ENCODE data around the gene KLHL29.
"Not testable (repeated sequence)": the region's sequence is repeated elsewhere in the genome, so short reads cannot be mapped to it uniquely, and the experiment has no call there.

The KLHL29 gene

DNA sequence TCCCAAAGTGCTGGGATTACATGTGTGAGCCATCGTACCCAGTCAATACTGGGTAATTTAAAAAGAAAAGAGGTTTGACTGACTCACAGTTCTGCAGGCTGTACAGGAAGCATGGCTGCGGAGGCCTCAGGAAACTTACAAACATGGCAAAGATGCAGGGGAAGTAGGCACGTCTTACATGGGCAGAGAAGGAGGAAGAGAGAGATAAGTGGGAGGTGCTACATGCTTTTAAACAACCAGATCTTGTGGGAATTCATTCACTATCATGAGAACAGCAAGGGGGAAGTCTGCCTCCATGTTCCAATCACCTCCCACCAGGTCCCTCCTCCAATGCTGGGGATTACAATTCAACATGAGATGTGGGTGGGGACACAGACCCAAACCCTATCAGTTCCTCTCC lies 349.4 kb downstream of the KLHL29 start:
- DNase-seq (ENCODE audit: low spot score), result no peak
- CTCF ChIA-PET, result no interaction called here
- POLR2A ChIA-PET (ENCODE audit: low non-redundant PET), result no interaction called here
- TF ChIP-seq, protein P1, sequence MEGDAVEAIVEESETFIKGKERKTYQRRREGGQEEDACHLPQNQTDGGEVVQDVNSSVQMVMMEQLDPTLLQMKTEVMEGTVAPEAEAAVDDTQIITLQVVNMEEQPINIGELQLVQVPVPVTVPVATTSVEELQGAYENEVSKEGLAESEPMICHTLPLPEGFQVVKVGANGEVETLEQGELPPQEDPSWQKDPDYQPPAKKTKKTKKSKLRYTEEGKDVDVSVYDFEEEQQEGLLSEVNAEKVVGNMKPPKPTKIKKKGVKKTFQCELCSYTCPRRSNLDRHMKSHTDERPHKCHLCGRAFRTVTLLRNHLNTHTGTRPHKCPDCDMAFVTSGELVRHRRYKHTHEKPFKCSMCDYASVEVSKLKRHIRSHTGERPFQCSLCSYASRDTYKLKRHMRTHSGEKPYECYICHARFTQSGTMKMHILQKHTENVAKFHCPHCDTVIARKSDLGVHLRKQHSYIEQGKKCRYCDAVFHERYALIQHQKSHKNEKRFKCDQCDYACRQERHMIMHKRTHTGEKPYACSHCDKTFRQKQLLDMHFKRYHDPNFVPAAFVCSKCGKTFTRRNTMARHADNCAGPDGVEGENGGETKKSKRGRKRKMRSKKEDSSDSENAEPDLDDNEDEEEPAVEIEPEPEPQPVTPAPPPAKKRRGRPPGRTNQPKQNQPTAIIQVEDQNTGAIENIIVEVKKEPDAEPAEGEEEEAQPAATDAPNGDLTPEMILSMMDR (conservative IDR thresholded peaks at IDR 0.05; ENCODE audit: low read depth), result no peak
- H3K27ac ChIP-seq, result no peak overlapping the region

GRCh38 chr2:23736783-23737182 lies 351.8 kb downstream of the KLHL29 start:
- CTCF ChIA-PET; POLR2A ChIA-PET (ENCODE audit: low non-redundant PET): not testable (repeated sequence)

DNA sequence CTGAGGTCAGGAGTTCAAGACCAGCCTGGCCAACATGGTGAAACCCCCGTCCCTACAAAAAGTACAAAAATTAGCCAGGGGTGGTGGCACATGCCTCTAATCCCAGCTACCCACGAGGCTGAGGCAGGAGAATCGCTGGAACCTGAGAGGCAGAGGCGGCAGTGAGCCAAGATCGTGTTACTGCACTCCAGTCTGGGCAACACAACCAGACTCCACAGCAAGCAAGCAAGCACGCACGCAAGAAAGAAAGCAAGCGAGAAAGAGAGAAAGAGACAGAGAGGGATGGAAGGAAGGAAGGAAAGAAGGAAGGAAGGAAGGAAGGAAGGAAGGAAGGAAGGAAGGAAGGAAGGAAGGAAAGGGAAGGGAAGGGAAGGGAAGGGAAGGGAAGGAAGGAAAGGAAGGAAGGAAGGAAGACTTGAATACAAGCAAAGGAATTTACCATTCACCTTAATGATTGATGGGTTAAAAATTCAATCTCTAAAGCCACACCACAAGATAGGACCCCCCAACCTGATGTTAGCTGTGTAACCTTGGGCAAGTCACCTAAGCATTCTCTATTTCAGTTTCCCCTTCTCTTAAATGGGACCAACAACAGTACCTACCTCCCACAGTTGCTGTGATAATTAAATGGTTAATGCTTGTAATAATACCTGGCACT lies 360.2 kb downstream of the KLHL29 start:
- DNase-seq (ENCODE audit: low spot score), result no peak
- no peak overlapping the region for H3K27ac ChIP-seq
- CTCF ChIA-PET, result no interaction called here
- POLR2A ChIA-PET (ENCODE audit: low non-redundant PET), result no interaction called here
- TF ChIP-seq, protein P1 (conservative IDR thresholded peaks at IDR 0.05; ENCODE audit: low read depth), result no peak

More at GRCh38 chr2:23736783-23737182, 351.8 kb downstream of the KLHL29 start:
- DNase-seq (ENCODE audit: low spot score); H3K27ac ChIP-seq: not testable (repeated sequence)

- ChIA-PET CTCF (no interaction called here), POLR2A (ENCODE audit: low non-redundant PET) (no interaction called here)
- H3K27ac ChIP-seq, result no peak overlapping the region
- DNase-seq (ENCODE audit: low spot score), result no peak
- TF ChIP-seq, protein P1 (conservative IDR thresholded peaks at IDR 0.05; ENCODE audit: low read depth), result no peak
These were observed 360.7 kb downstream of the KLHL29 start for GRCh38 chr2:23745726-23746105.

DNA sequence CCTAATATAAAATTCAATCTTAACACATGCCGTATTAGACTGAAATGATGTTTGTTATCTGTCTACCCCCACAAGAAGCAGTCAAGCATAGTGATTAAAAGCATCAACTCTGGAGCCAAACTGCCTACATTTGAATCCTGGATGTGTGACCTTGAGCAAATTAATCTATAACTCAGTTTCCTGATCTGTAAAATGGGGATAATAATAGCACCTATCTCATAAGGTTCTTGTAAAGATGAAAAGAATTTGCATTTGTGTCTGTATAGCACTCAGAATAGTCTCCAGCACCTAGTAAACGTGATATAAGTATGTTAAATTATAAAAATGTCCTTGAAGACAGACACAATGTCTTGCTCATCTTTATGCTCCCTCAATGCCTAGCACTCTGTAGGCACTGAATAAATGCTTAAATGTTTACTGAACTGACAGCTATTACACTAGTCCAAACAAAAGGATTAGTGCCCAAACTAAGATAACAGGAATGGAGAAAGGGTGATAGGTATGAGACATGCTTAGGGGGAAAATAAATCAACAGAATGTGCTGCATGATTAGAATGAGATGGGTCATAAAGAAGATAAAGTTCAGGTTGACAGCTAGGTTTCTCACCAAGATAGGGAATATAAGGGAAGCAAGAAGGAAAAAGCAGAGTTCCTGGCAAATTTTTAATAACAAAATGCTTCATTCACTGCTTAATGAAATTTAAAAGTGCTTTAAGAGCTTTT lies 361.3 kb downstream of the KLHL29 start:
- POLR2A ChIA-PET (ENCODE audit: low non-redundant PET), result no interaction called here
- no peak overlapping the region for H3K27ac ChIP-seq
- DNase-seq (ENCODE audit: low spot score), result no peak
- CTCF ChIA-PET, result no interaction called here
- TF ChIP-seq, protein P1 (conservative IDR thresholded peaks at IDR 0.05; ENCODE audit: low read depth), result no peak

DNA sequence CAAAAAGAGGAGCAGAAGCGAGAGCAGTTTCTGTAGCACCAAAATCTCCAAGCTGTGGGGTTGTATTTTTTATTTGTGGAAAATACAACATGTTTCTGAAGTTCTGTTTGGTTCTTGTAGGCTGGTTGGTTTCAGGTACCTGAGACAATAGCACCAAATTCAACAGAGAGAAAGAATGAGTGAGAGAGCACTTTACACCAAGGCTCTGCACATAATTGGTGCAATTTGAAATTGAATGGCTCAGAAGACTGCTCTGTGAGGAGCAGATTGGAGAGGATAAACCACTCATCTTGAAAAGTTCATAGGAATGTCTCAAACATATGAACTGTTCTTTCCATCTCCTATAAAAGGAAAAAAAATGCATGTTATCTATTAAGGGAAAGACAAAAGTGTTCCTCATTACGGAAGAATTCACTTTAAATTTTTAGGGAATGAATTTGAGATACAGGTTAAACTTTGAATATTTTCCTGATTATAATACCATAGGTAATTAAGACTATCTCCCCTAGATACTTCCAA lies 366.8 kb downstream of the KLHL29 start:
- H3K27ac ChIP-seq, result no peak overlapping the region
- DNase-seq (ENCODE audit: low spot score), result no peak
- POLR2A ChIA-PET (ENCODE audit: low non-redundant PET), result no interaction called here
- TF ChIP-seq, protein P1 (conservative IDR thresholded peaks at IDR 0.05; ENCODE audit: low read depth), result no peak
- CTCF ChIA-PET, result interaction anchor here (0.6 kb wide), 1 partner anchor 10 kb away, joined by 5 read pairs; no protein-coding TSS in a partner anchor

Measured in RWPE1 (cell line).